22Rv1 (cell line): ENCODE measurements around the gene CEP57L1.

Source experiments
- H3K27ac ChIP-seq: fragments of 450-650 bp; 2 replicates; pipeline ENCODE4 v1.5.1; 2017
- ZFX ChIP-seq: fragments of 450-650 bp; IDR thresholded peaks from 2 replicates; pipeline ENCODE4 v1.6.1; 2017; ENCODE audit warnings: antibody characterized with exemption, borderline replicate concordance
- TF ChIP-seq, protein P1 (sequence below): fragments of 450-650 bp; IDR thresholded peaks from 2 replicates; pipeline ENCODE4 v1.5.1; 2017; ENCODE audit warnings: mild to moderate bottlenecking

Gene CEP57L1

GRCh38 chr6:109093732-109094415, 1.4 kb upstream of the CEP57L1 start:
- H3K27ac ChIP-seq = peak overlapping the region; percentile 94
- TF ChIP-seq ZFX = no peak
- TF ChIP-seq, protein P1, sequence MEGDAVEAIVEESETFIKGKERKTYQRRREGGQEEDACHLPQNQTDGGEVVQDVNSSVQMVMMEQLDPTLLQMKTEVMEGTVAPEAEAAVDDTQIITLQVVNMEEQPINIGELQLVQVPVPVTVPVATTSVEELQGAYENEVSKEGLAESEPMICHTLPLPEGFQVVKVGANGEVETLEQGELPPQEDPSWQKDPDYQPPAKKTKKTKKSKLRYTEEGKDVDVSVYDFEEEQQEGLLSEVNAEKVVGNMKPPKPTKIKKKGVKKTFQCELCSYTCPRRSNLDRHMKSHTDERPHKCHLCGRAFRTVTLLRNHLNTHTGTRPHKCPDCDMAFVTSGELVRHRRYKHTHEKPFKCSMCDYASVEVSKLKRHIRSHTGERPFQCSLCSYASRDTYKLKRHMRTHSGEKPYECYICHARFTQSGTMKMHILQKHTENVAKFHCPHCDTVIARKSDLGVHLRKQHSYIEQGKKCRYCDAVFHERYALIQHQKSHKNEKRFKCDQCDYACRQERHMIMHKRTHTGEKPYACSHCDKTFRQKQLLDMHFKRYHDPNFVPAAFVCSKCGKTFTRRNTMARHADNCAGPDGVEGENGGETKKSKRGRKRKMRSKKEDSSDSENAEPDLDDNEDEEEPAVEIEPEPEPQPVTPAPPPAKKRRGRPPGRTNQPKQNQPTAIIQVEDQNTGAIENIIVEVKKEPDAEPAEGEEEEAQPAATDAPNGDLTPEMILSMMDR = no peak

GRCh38 chr6:109094416-109095035, 781 bp upstream of the CEP57L1 start, which contains the start of gene SESN1:
Gene SESN1 (minus strand): TSS chr6:109094846. CDS start chr6:109094073, 773 bp downstream.
- H3K27ac ChIP-seq = peak within 1 kb of the TSS; percentile 94
- no peak for TF ChIP-seq ZFX
- TF ChIP-seq, protein P1 = peak; percentile 29

- TF ChIP-seq, protein P1 = no peak
- TF ChIP-seq ZFX = no peak
- H3K27ac ChIP-seq = peak overlapping the region; percentile 94
Observed at GRCh38 chr6:109095835-109096084, 453 bp downstream of the CEP57L1 start.

DNA sequence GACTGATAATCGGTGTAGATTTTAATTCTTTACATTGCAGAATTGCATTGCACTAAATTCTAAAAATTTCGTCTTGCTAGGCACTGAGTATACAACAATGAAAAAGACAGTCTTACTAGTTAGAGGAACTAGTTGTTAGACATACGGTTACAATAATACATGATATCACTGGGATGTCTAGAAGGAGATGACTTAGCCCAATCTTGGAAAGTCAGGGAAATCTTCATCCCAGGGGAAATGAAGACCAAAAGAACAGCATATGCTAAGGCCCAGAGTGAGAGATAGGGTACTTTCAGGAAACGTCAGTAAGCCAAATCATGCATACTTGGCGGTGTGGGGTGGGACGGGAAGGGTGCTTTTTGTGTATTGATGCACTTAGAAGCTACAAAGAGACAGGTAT, 901 bp downstream of the CEP57L1 start:
- peak overlapping the region; percentile 94 for H3K27ac ChIP-seq
- no peak for TF ChIP-seq ZFX
- TF ChIP-seq, protein P1 = no peak

- TF ChIP-seq, protein P1 = no peak
- TF ChIP-seq ZFX = no peak
- no peak overlapping the region for H3K27ac ChIP-seq
Observed at GRCh38 chr6:109097661-109098060, 2.4 kb downstream of the CEP57L1 start.

DNA sequence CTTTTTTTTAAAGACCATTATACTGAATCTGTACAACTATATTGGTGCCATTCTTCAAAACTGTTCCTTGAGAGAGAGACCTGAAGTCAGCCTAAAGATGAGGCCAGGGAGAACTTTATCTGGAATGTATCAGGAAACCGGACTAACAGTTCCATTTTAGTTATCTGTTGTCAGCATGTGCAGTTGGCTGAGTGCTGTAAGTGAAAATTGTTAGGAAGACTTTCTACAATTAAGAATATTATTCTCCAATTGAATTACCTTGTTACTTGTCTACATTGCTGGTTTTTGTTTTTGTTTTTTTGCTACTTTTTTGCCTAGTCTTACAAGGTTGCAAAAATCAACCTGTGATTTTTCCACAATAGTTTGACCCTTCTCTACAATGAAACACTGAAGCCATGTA, 7.5 kb downstream of the CEP57L1 start:
- no peak for TF ChIP-seq ZFX
- TF ChIP-seq, protein P1 = no peak

GRCh38 chr6:109103942-109104341, 8.6 kb downstream of the CEP57L1 start:
- H3K27ac ChIP-seq = no peak overlapping the region
- no peak for TF ChIP-seq ZFX

More for the DNA sequence above, 7.5 kb downstream of the CEP57L1 start:
- no peak overlapping the region for H3K27ac ChIP-seq

DNA sequence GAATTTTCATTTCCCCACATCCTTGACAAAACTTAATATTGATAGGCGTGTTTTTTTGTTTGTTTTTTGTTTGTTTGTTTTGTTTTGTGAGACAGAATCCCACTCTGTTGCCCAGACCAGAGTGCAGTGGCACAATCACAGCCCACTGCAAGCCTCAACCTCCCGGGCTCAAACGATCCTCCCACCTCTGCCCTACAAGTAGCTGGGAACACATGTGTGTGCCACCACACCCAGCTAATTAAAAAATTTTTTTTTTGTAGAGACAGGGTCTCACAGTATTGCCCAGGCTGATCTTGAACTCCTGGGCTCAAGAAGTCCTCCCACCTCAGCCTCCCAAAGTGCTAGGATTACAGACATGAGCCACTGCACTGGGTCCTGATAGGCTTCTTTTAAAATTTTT, 9.2 kb downstream of the CEP57L1 start:
- no peak overlapping the region for H3K27ac ChIP-seq
- TF ChIP-seq, protein P1 = no peak
- no peak for TF ChIP-seq ZFX
